ENCODE data around the gene COX19.
"Not testable (repeated sequence)": the region's sequence is repeated elsewhere in the genome, so short reads cannot be mapped to it uniquely, and the experiment has no call there.

Gene COX19

DNA sequence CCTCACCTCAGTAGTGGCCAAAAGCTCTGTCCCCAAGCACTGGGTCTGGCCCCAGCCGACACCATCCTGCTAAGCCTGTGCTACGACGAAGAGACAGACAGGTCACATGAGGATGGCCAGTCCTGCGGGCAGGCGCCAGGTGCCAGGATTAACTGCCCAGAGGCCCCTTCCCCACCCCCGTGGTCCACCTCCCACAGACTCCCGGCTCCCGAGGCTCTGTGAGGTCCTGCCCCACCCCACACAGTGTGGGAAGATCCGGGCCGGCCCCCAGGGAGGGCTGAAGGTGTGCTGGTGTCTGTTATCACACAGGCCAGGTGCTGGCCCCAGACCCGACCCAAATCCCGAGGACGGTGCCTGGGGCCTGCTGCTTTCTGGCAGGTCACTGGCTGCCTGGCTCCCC is 34.9 kb upstream of the COX19 start:
- no peak for DNase-seq (ENCODE audit: low read depth)

DNA sequence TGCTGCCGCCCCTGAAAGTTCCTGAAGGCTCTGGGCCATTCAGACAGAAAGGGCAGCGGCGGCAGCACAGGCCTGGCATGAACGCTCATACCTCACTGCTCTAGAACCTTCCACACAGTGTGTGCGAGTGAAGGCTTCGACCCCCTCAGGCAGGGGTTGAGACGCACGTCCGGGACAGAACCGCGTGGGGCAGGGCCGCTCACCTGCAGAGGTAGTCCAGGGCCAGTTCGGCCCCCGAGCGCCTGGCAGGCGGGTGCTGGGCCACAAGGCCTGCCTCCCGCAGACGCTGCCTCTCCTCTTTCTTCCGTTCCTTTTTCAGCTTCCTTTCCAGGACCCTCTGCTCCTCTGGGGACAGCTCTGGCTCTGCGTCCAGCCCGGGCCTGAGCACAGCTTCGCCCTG is 34.4 kb upstream of the COX19 start:
- no peak for DNase-seq (ENCODE audit: low read depth)

DNA sequence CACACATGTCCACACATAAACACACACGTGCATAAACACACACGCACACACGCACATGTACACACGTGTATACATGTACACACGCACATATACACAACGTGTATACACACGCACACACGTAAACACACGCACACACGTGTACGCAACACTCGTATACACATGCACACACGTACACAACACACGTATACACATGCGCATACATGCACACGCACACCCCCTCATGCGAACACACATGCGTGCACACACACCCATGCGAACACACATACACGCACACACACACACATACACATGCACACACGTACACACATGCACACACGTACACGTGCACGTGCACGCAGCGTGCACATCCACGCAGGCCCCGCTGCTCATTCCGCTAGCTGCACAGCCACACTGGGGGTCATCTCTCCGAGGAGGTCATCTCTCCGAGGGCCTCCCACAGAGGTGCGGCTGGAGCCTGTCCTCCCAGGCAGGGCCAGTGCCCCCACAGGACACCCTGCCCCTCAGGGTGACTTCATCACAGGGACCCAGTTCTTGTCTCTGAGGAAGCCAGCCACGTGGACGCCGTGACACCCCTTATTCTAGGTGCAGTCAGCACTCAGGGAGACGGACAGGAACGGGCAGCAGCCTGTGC is 33.5 kb upstream of the COX19 start:
- DNase-seq (ENCODE audit: low read depth), result no peak

DNA sequence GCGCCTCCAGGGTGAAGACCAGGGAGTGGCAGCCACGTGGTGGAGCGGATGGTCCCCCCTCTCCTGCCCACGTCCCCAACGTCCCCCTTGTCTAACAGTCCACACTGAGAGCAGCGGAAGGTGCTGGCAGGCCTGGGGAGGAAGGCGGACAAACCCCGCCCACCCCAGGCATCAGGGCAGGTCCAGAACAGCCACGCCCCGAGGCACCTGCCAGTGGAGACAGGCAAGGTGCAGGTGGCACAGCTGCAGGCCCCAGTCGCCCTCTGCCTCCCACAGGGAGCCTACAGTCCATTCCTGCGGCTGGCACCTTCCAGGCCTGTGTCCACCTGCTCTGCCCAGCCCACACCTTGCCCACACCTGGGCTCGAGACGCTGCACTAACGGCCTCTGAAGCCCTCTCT is 32.6 kb upstream of the COX19 start:
- DNase-seq (ENCODE audit: low read depth), result no peak

DNA sequence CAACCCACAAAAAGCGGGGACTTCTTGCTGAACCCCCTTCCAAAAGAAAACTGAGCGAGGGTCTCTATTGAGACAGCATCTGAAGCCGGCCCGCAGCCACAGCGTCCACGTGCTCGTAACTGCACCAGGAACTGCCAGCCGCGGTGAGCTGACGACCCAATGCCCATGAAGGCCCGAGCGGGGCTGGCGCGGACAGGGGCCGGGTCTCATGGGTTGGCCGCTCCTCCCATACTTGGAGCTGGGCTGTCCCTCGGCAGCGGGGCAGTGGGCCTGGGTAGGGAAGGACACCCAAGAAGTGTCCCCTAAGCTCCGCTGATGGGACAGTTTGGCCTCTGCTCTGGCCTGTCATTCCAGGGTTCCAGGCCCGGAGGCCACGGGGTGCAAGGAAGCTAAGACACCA is 30.0 kb upstream of the COX19 start:
- no peak for DNase-seq (ENCODE audit: low read depth)

DNA sequence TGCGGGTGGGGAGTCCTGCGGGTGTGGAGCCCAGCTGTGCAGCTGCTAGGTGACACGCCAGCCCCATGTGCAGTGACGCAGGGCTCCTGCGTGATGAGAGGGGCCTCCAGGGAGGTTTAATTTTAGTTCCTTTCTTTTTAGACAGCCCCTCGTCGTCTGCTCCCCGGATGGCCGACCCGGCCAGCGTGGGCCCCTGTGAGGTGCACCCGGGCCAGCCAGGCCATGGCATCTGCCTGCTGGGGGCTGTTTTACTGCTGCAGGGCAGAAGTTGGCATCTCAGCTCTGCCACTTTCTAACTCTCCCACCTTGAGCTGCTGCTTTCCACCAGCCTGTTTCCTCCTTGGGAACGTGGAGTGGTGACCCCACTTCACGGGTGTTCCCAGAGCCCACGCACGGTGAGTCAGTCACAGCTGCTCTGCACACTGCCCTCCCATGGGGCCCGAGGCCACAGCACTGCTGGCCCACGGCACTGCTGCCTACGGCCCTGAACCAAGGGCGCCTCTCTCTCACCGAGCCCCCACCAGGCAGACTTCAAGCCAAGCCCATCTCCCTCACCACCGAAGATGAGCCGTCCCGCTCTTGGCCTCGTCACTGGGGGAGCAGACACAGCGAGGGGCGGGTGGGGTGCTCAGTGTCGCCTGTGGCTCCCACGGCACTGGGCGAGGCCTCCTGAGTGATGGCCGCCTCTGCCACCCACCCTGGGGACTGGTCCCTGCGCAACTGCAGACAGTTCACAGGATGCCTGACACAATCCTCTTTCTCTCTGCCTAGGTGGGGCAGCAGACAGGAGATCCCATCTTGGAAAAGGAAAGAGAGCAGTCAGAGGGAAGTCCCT is 28.9 kb upstream of the COX19 start:
- no peak for DNase-seq (ENCODE audit: low read depth)

DNA sequence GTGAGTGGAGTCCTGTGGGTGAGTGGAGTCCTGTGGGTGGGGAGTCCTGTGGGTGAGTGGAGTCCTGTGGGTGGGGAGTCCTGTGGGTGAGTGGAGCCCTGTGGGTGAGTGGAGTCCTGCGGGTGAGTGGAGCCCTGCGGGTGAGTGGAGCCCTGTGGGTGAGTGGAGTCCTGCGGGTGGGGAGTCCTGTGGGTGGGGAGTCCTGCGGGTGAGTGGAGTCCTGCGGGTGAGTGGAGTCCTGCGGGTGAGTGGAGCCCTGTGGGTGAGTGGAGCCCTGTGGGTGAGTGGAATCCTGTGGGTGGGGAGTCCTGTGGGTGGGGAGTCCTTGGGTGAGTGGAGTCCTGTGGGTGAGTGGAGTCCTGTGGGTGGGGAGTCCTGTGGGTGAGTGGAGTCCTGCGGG is 27.1 kb upstream of the COX19 start:
- DNase-seq (ENCODE audit: low read depth), result not testable (repeated sequence)

DNA sequence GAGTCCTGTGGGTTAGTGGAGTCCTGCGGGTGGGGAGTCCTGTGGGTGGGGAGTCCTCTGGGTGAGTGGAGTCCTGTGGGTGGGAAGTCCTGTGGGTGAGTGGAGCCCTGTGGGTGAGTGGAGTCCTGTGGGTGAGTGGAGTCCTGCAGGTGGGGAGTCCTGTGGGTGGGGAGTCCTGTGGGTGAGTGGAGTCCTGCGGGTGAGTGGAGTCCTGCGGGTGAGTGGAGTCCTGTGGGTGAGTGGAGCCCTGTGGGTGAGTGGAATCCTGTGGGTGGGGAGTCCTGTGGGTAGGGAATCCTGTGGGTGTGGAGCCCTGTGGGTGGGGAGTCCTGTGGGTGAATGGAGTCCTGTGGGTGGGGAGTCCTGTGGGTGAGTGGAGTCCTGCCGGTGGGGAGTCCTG is 26.7 kb upstream of the COX19 start:
- DNase-seq (ENCODE audit: low read depth), result not testable (repeated sequence)

DNA sequence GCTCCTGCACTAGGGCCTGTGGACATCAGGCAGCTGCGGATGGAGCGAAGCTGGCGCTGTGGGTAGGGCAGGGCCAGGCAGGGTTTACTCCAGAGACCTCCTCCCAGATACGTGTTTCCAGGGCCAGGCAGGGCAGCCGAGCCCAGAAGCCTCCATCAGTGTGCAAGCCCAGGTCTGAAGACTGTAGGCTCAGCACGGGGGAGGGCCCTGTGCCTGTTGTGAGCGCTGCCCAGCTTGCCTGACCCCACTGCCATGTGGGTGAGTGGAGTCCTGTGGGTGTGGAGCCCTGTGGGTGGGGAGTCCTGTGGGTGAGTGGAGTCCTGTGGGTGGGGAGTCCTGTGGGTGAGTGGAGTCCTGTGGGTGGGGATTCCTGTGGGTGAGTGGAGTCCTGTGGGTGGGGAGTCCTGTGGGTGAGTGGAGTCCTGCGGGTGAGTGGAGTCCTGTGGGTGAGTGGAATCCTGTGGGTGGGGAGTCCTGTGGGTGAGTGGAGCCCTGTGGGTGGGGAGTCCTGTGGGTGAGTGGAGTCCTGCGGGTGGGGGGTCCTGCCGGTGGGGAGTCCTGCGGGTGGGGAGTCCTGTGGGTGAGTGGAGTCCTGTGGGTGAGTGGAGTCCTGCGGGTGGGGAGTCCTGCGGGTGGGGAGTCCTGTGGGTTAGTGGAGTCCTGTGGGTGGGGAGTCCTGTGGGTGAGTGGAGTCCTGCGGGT is 25.9 kb upstream of the COX19 start:
- not testable (repeated sequence) for DNase-seq (ENCODE audit: low read depth)

DNA sequence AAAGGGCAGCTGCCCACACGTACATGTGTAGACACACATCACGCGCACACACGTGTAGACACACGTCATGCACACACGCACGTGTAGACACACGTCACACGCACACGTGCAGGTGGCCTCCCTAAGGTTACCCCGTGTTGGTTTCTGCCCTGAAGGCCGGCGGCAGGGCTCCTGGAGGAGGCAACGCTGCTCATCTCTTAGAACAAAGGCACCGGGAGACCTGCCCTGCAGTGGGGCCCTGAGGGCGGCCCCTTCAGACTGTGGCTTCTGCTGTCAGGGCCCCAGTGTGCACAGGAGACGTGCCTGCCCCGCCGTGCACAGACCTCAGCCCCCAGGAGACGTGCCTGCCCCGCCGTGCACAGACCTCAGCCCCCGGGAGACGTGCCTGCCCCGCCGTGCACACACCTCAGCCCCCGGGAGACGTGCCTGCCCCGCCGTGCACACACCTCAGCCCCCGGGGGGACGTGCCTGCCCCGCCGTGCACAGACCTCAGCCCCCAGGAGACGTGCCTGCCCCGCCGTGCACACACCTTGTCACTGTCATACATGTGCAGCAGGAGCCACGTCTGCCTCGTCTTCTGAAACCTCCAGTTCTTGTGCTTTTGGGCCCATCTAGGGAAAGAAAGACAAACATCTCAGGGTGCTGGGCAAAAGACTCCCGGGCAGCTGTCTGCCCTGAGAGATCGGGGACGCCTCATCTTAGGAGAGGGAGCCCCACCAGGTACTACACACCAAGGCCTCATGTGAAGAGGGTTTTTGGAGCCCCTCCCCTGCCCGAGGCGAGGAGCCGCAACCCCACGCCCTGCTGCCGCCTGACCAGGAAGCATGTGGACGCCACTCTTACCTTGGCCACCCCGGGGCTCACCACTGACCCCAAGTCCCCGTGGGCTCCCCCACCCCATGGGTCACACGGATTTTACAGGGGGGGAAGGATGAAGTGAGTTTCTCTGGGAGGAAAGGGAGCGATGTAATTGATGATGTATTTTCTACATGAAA is 24.9 kb upstream of the COX19 start:
- no peak for DNase-seq (ENCODE audit: low read depth)

DNA sequence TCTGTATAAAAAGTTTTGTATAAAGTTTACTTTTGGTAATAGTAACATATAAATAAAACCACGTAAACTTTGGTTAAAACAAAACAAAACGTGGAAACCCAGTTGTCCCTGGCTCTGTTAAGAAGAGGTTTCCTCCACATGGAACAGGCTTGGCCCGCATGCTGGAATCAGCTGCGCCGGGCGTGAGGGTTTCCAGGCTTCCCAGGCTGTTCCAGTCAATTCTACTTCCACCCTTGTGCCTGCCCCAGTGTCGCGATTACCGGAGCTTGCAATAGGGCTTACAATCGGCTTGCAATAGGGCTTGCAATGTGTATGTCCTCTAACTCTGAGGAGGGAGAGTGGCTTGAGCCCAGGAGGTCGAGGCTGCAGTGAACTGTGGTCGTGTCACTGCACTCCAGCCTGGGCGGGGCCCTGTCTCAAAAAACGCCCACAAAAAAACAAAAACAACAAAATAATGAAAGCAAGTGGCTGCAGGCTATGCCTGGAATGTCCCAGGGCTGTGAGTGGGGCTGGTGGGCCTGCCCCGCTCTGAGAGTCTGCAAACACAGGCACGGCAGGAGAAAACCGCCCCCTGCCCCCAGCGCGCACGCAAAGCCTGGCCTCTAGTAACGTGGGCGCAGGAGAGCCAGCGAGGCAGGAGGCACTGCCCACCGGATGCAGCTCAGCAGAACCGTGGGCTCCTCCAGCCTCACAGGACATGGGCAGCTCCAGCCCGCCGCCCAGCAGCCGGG is 24.0 kb upstream of the COX19 start:
- no peak for DNase-seq (ENCODE audit: low read depth)

DNA sequence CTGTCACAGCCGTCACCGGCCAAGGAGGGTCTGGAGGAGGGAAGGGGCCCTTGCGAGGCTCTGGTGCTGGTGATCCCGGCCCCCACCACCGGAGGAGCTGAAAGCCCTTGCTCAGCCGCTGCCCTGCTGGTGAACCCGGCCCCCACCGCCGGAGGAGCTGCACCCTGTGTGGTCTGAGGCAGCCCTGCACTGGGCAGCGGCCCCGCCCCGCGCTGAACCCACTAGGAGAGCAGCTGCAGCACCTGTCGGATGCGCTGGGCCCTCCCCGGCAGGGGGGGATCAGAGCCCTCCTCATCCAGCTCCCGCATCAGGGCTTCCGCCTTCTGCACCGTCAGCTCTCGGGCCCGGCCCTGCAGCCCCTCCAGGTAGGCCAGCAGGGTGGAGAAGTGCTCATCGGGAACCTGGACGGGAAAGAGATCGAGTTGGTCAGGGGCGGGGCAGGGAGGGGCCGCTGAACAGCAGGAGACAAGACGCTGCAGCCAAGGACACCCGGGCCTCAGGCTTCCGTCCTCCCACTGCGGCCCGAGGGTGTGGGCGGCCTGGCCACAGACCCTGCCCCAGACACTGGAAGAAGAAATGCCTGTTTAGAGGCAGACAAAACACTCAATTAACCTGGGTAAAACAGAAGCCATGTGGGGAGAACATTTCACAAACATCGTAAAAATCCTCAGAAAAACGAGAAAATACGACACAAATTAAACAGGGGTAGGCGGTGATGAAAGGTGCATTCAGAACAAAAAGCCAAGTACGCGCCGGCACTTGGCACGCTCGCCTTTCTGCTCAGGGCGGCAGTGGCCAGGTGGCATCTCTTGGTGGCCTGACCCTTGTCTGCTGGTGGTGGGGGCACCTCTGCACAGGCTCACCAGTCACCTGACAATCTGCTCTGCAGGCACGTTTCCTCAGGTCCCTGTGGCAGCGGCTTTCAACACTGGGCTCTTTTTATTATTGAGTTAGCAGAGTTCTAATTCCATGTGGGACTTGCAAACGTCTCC is 22.4 kb upstream of the COX19 start:
- no peak for DNase-seq (ENCODE audit: low read depth)

DNA sequence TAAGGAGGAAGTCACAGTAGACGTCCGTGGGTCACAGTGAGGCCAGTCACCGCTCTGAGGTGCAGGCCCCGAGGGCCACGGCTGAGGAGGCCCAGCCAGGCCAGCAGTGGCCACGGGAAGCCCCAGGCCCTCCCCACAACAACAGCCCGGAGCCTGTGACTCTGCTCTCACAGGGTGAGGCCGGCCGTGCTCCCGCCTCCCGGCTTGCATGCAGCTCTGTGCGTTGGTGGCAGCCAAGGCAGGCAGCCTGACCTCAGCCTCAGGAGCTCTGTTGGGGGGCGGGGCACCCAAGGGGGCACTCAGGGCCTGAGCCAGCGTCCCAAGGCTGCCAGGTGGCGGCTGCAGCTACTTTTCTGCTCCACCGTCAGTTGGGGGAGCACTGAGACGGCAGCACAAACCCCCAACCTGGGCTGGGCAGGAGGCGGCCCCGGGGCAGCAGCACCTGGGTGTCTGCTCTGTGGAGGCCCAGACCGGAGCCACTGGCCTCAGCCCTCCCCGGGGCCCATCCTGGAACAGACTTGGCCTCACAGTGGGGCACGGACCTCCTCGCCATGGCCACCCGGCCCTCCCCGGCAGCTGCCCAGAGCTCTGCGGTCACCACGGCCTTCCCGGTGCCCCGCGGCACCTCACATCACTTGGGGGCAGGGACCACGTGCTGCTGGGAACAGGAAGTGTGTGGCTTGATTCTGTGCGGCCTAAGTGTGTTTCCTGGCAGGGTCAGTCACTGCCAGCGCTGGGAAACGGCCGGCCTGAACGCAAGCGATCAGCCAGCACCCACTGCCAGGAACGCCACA is 20.9 kb upstream of the COX19 start:
- DNase-seq (ENCODE audit: low read depth), result no peak

DNA sequence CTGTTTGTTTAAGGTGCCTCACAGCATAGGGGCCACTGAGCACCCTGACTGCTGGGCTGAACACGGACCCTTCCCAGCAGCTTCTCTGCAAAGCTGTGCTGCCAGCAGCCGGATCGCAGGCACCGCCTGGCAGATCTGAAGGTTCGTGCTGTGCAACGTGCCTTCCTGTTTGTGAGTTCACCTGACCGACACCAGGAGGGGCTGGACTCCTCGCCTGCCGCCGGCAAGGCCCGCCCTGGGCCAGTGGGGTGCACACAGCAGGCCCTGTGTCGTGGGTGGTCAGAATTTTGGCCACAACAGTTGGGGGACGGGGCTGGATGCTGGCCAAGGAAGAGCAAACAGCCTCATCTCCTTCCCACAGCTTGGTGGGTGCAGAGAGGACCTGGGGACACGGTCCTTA is 20.2 kb upstream of the COX19 start:
- DNase-seq (ENCODE audit: low read depth), result no peak

DNA sequence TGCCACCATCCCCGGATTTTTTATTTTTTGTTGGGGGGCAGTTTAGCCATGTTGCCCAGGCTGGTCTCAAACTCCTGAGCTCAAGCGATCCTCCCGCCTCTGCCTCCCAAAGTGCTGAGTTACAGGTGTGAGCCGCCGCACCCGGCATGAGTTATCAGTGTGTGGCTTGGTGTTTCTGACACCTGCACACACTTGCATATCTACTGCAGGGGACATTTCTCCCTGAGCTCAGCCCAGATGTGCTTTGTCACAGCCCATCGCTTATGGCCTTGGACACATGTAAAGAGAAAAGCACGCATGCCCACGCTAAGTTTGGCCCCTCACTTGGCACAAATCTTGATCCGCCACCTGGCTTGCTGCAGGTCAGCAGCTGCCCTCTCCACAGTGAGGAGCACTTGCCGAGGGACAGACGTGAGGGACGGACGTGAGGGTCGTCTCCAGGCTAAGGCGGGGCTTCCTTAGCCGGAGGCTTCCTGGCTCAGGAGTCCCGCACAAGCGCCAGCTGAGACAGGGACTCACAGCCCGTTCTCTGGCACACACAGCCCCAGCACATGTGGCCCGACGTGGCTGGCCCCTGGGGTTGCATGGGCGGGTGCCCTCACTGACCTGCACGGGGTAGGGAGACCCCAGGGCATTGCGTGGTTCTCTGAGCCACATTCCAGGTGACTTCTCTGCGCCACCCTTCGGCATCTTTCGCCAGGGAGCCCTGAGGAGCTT is 19.4 kb upstream of the COX19 start:
- DNase-seq (ENCODE audit: low read depth), result no peak

DNA sequence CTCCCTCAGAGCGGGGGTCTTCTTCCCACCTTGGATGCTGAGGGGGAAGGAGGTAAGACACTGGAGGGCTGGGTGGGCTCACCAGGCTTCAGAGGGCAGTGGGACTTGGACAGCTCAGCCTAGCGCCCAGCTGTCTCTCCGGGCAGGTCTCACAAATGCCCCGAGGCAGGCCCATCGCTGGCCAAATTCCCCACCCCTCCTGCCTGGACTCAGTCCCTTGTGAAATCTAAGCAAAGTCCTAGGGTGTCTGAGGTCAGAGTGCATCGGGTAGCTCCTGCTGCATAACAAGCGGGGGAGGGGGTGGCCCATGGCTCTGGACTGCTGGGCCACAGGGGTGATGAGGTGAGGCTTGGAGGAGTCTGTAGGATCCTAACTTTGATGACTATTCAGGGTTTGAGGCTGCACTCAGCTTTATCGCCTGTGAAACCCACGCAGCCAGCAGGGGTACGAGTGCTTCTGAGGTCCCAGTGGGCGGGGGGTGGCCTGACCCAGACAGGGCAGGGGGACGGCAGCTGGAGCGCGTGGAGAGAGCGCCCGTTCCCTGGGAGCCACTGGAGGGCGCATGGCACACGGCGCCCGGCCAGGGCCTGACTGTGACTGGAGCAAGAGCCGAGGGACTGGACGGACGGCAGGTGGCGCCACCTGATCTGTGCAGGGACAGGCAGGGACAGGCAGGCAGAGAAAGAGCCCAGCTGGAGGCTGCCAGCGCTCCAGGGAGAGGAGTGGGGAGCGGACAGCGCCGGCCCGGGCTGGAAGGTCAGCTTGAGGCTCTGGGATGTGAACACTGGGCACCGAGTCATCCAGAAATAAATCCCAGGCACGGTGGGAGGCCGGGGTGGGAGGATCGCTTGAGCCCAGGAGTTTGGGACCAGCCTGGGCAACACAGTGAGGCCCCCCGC is 17.6 kb upstream of the COX19 start:
- DNase-seq (ENCODE audit: low read depth), result peak; percentile 93

Measured in activated gamma-delta T cell treated with anti-CD3 and anti-CD28 coated beads, Interleukin-2, amount 50 U/mL, for 16 hours (primary cell).